Trophoblast cell (in vitro differentiated cells and primary cell): ENCODE results near the gene SCAP.
A peak's percentile ranks its signal among the peaks of the same experiment; 100 is the strongest.

Experiments used
- DNase-seq, 2 donors: peaks; one replicate each; pipeline ENCODE4 v3.0.0-alpha.2; 2016
- H2AFZ ChIP-seq: 2 replicates; pipeline ENCODE4 v1.6.1; 2013; ENCODE audit warnings: low read length, moderate library complexity, mild to moderate bottlenecking; ENCODE audit not compliant: insufficient read depth, poor library complexity
- H2AK5ac ChIP-seq: 2 replicates; pipeline ENCODE4 v1.6.1; 2013; ENCODE audit warnings: mild to moderate bottlenecking, low read length
- H2BK120ac ChIP-seq: 2 replicates; pipeline ENCODE4 v1.6.1; 2013; ENCODE audit warnings: low read length, mild to moderate bottlenecking, moderate library complexity; ENCODE audit not compliant: insufficient read depth, poor library complexity
- H2BK12ac ChIP-seq: 2 replicates; pipeline ENCODE4 v1.6.1; 2013; ENCODE audit warnings: mild to moderate bottlenecking, low read length, moderate library complexity
- H2BK5ac ChIP-seq: 2 replicates; pipeline ENCODE4 v1.6.1; 2013; ENCODE audit warnings: low read length, low read depth, moderate library complexity, mild to moderate bottlenecking; ENCODE audit not compliant: poor library complexity
- H3K14ac ChIP-seq: 2 replicates; pipeline ENCODE4 v1.6.1; 2013; ENCODE audit warnings: mild to moderate bottlenecking, low read length
- H3K18ac ChIP-seq: 2 replicates; pipeline ENCODE4 v1.6.1; 2013; ENCODE audit warnings: mild to moderate bottlenecking, low read length
- H3K23ac ChIP-seq: 2 replicates; pipeline ENCODE4 v1.6.1; 2013; ENCODE audit warnings: low read length
- H3K27ac ChIP-seq: 2 replicates; pipeline ENCODE4 v1.5.1; 2013; ENCODE audit warnings: low read depth, mild to moderate bottlenecking, inconsistent platforms, low read length, moderate library complexity
- H3K27me3 ChIP-seq: 2 replicates; pipeline ENCODE4 v1.6.1; 2013; ENCODE audit warnings: inconsistent platforms, mild to moderate bottlenecking, low read length, moderate library complexity; ENCODE audit not compliant: insufficient read depth
- H3K36me3 ChIP-seq, 2 experiments: 1 replicate in 1 of 2; 2 replicates in 1 of 2; pipeline ENCODE4 v1.6.1; 2013; ENCODE audit warnings: low read length in 2 of 2, mild to moderate bottlenecking in 2 of 2, moderate library complexity in 1 of 2; ENCODE audit not compliant: insufficient read depth in 2 of 2, control insufficient read depth in 1 of 2
- H3K4ac ChIP-seq: 2 replicates; pipeline ENCODE4 v1.6.1; 2013; ENCODE audit warnings: low read depth, mild to moderate bottlenecking, low read length, moderate library complexity
- H3K4me1 ChIP-seq, 2 experiments: 1 replicate in 1 of 2; 2 replicates in 1 of 2; pipeline ENCODE4 v1.6.1; 2013; ENCODE audit warnings: low read length in 2 of 2, mild to moderate bottlenecking in 2 of 2, moderate library complexity in 1 of 2; ENCODE audit not compliant: insufficient read depth in 2 of 2, control insufficient read depth in 1 of 2
- H3K4me2 ChIP-seq: 2 replicates; pipeline ENCODE4 v1.6.1; 2013; ENCODE audit warnings: inconsistent platforms, mild to moderate bottlenecking, low read length, moderate library complexity
- H3K4me3 ChIP-seq: 2 replicates; pipeline ENCODE4 v1.5.1; 2013; ENCODE audit warnings: mild to moderate bottlenecking, low read depth, low read length, inconsistent platforms
- H3K79me1 ChIP-seq: one replicate; pipeline ENCODE4 v1.6.1; 2013; ENCODE audit warnings: low read length
- H3K79me2 ChIP-seq: 2 replicates; pipeline ENCODE4 v1.6.1; 2013; ENCODE audit warnings: low read length, mild to moderate bottlenecking; ENCODE audit not compliant: control insufficient read depth, insufficient read depth, poor library complexity
- H3K9ac ChIP-seq: 2 replicates; pipeline ENCODE4 v1.6.1; 2013; ENCODE audit warnings: mild to moderate bottlenecking, low read length
- H3K9me3 ChIP-seq: 2 replicates; pipeline ENCODE4 v1.6.1; 2013; ENCODE audit warnings: low read depth, mild to moderate bottlenecking, control low read depth, inconsistent platforms, low read length; ENCODE audit not compliant: insufficient read depth
- H4K12ac ChIP-seq: 2 replicates; pipeline ENCODE4 v1.6.1; 2013; ENCODE audit warnings: low read depth, mild to moderate bottlenecking, low read length, moderate library complexity
- H4K8ac ChIP-seq: 2 replicates; pipeline ENCODE4 v1.6.1; 2013; ENCODE audit warnings: low read depth, mild to moderate bottlenecking, low read length, moderate library complexity
- H4K91ac ChIP-seq: one replicate; pipeline ENCODE4 v1.6.1; 2013; ENCODE audit warnings: low read depth, mild to moderate bottlenecking, low read length, moderate library complexity
- WGBS: extraction: QIAGEN DNeasy Blood & Tissue Kit; methylation state at CpG from one replicate; pipeline ENCODE4 v1.1.7; 2013; ENCODE audit warnings: missing lambda C conversion rate; ENCODE audit not compliant: insufficient read length, insufficient coverage; ENCODE audit errors: extremely low coverage; 5-methylcytosine and 5-hydroxymethylcytosine counted together

Gene SCAP

GRCh38 chr3:47385007-47385406 lies 90.7 kb downstream of the SCAP start:
- H3K23ac ChIP-seq, result no peak overlapping the region
- no peak overlapping the region for H4K8ac ChIP-seq
- H3K4me2 ChIP-seq, result no peak overlapping the region
- no peak overlapping the region for H3K27ac ChIP-seq
- no peak overlapping the region for H3K18ac ChIP-seq
- H3K27me3 ChIP-seq, result no peaks in the 10 kb centered on the region
- H3K9me3 ChIP-seq, result no peaks in the 10 kb centered on the region
- no peak overlapping the region for H4K91ac ChIP-seq
- no peak overlapping the region for H3K4me3 ChIP-seq
- no peak overlapping the region for H4K12ac ChIP-seq
- H2AFZ ChIP-seq, result no peak overlapping the region
- no peak overlapping the region for H2BK120ac ChIP-seq
- H2BK5ac ChIP-seq, result no peak overlapping the region
- no CpG with 5 or more reads among the region's 4 CpGs for WGBS
- H3K79me1 ChIP-seq, result peaks cover 10% of the 10 kb centered on the region
- no peak overlapping the region for H3K9ac ChIP-seq
- H3K14ac ChIP-seq, result no peak overlapping the region
- no peak overlapping the region for H3K4ac ChIP-seq
- no peak overlapping the region for H2BK12ac ChIP-seq
- H3K36me3 ChIP-seq, result peaks cover 2 to 6% of the 10 kb centered on the region in 2 experiments
- H2AK5ac ChIP-seq, result no peak overlapping the region
- peak; percentile 78 to 92 for DNase-seq
- H3K79me2 ChIP-seq, result peaks cover 12% of the 10 kb centered on the region
- H3K4me1 ChIP-seq, result peaks cover 6 to 8% of the 10 kb centered on the region in 2 experiments

- H3K4ac ChIP-seq, result no peak overlapping the region
- no CpG with 5 or more reads among the region's 4 CpGs for WGBS
- peak in 1 of 2 donors; percentile 32 for DNase-seq
- no peak overlapping the region for H3K23ac ChIP-seq
- H3K9me3 ChIP-seq, result no peaks in the 10 kb centered on the region
- H3K79me2 ChIP-seq, result peaks cover 13% of the 10 kb centered on the region
- no peaks in the 10 kb centered on the region for H3K27me3 ChIP-seq
- no peak overlapping the region for H2AFZ ChIP-seq
- H3K36me3 ChIP-seq, result peaks cover 2 to 6% of the 10 kb centered on the region in 2 experiments
- no peak overlapping the region for H3K18ac ChIP-seq
- H4K91ac ChIP-seq, result no peak overlapping the region
- peaks cover 6 to 13% of the 10 kb centered on the region in 2 experiments for H3K4me1 ChIP-seq
- H3K79me1 ChIP-seq, result peaks cover 10% of the 10 kb centered on the region
- H3K9ac ChIP-seq, result no peak overlapping the region
- H2BK12ac ChIP-seq, result no peak overlapping the region
- no peak overlapping the region for H4K8ac ChIP-seq
- H2BK120ac ChIP-seq, result no peak overlapping the region
- no peak overlapping the region for H3K4me3 ChIP-seq
- H3K27ac ChIP-seq, result no peak overlapping the region
- no peak overlapping the region for H3K4me2 ChIP-seq
- H3K14ac ChIP-seq, result no peak overlapping the region
- H2BK5ac ChIP-seq, result no peak overlapping the region
- H4K12ac ChIP-seq, result no peak overlapping the region
- no peak overlapping the region for H2AK5ac ChIP-seq
Measured at GRCh38 chr3:47384425-47384824, 91.3 kb downstream of the SCAP start.

GRCh38 chr3:47381317-47382157 lies 94.2 kb downstream of the SCAP start:
- Histone ChIP-seq H3K36me3 (peaks cover 2% of the 10 kb centered on the region in 2 experiments), H2BK12ac (no peak overlapping the region), H3K27ac (peak overlapping the region; percentile 90), H4K8ac (peak overlapping the region; percentile 95), H4K91ac (peak overlapping the region; percentile 95), H3K9me3 (peaks cover 2% of the 10 kb centered on the region), H2AFZ (peak overlapping the region; percentile 46), H3K4me1 (peaks cover 6 to 14% of the 10 kb centered on the region in 2 experiments), H3K27me3 (no peaks in the 10 kb centered on the region), H3K79me2 (peaks cover 12% of the 10 kb centered on the region), H3K18ac (peak overlapping the region; percentile 93), H4K12ac (peak overlapping the region; percentile 89), H3K9ac (peak overlapping the region; percentile 51), H3K4ac (peak overlapping the region; percentile 80), H3K14ac (peak overlapping the region; percentile 95), H2BK120ac (peak overlapping the region; percentile 89), H3K4me2 (peak overlapping the region; percentile 83), H2BK5ac (peak overlapping the region; percentile 86), H3K23ac (no peak overlapping the region), H2AK5ac (peak overlapping the region; percentile 73), H3K4me3 (peak overlapping the region; percentile 97), H3K79me1 (peaks cover 10% of the 10 kb centered on the region)
- no CpG with 5 or more reads among the region's 44 CpGs for whole genome bisulfite sequencing
- peak; percentile 84 to 90 for DNase-seq

GRCh38 chr3:47380601-47381316 lies 95.0 kb downstream of the SCAP start, which contains the start of gene PTPN23:
Gene PTPN23, plus strand, starts transcription at chr3:47381021. Its CDS starts 76 bp downstream, at chr3:47381097.
- peak within 1 kb of the TSS; percentile 88 for H2BK5ac ChIP-seq
- WGBS, result no CpG with 5 or more reads among the region's 61 CpGs

More at GRCh38 chr3:47380601-47381316, 95.0 kb downstream of the SCAP start, which contains the start of gene PTPN23:
- peak within 1 kb of the TSS; percentile 97 for H3K4me3 ChIP-seq
- peak within 1 kb of the TSS; percentile 95 for H2AFZ ChIP-seq
- H3K79me2 ChIP-seq, result peaks cover 12% of the 10 kb centered on the region
- peak within 1 kb of the TSS; percentile 95 for H4K8ac ChIP-seq
- H2BK120ac ChIP-seq, result peak within 1 kb of the TSS; percentile 89
- H4K12ac ChIP-seq, result peak within 1 kb of the TSS; percentile 98
- H3K9me3 ChIP-seq, result peaks cover 2% of the 10 kb centered on the region
- H3K4me2 ChIP-seq, result peak within 1 kb of the TSS; percentile 83
- H3K4ac ChIP-seq, result peak within 1 kb of the TSS; percentile 94
- peak within 1 kb of the TSS; percentile 77 for H3K9ac ChIP-seq
- peak within 1 kb of the TSS; percentile 10 for H2BK12ac ChIP-seq
- peaks cover 10% of the 10 kb centered on the region for H3K79me1 ChIP-seq
- peaks cover 2% of the 10 kb centered on the region in 2 experiments for H3K36me3 ChIP-seq
- peak within 1 kb of the TSS; percentile 95 for H3K18ac ChIP-seq
- H2AK5ac ChIP-seq, result peak within 1 kb of the TSS; percentile 96
- H3K4me1 ChIP-seq, result peaks cover 6 to 14% of the 10 kb centered on the region in 2 experiments
- H3K23ac ChIP-seq, result no peak within 1 kb of the TSS
- peak within 1 kb of the TSS; percentile 90 for H3K27ac ChIP-seq
- peak; percentile 100 for DNase-seq
- peak within 1 kb of the TSS; percentile 95 for H4K91ac ChIP-seq
- peak within 1 kb of the TSS; percentile 97 for H3K14ac ChIP-seq
- H3K27me3 ChIP-seq, result no peaks in the 10 kb centered on the region
